Measurements from ENCODE around the gene SLC22A5.
"Not testable (repeated sequence)": the region's sequence is repeated elsewhere in the genome, so short reads cannot be mapped to it uniquely, and the experiment has no call there.

Gene SLC22A5

GRCh38 chr5:132414634-132415378 is 45.3 kb downstream of the SLC22A5 start:
- WGBS, 2 experiments (ENCODE audit: insufficient coverage in 2 of 2): 90 to 100% methylated on average over 1 to 2 of the region's 5 CpGs

GRCh38 chr5:132415516-132415915 is 46.0 kb downstream of the SLC22A5 start:
- H3K4me3 ChIP-seq (ENCODE audit: extremely low read depth, insufficient read depth, low read length, poor library complexity, severe bottlenecking); H3K27ac ChIP-seq (ENCODE audit: low read depth, low read length, severe bottlenecking); H3K36me3 ChIP-seq (ENCODE audit: control insufficient read depth, insufficient read depth, low read length); H3K4me1 ChIP-seq (ENCODE audit: control insufficient read depth, insufficient read depth, low read length, poor library complexity, severe bottlenecking); H3K9me3 ChIP-seq (ENCODE audit: control insufficient read depth, low read length): not testable (repeated sequence)
- WGBS, 2 experiments (ENCODE audit: insufficient coverage in 2 of 2): 82 to 95% methylated on average over 6 to 7 of the region's 7 CpGs

More at GRCh38 chr5:132414634-132415378, 45.3 kb downstream of the SLC22A5 start:
- Histone ChIP-seq H3K27ac (ENCODE audit: low read depth, low read length, severe bottlenecking) (no peak overlapping the region), H3K9me3 (ENCODE audit: control insufficient read depth, low read length) (no peaks in the 10 kb centered on the region), H3K4me3 (ENCODE audit: extremely low read depth, insufficient read depth, low read length, poor library complexity, severe bottlenecking) (no peak overlapping the region), H3K4me1 (ENCODE audit: control insufficient read depth, insufficient read depth, low read length, poor library complexity, severe bottlenecking) (no peaks in the 10 kb centered on the region), H3K36me3 (ENCODE audit: control insufficient read depth, insufficient read depth, low read length) (no peaks in the 10 kb centered on the region)

GRCh38 chr5:132416306-132417009 is 46.9 kb downstream of the SLC22A5 start:
- WGBS, 2 experiments (ENCODE audit: insufficient coverage in 2 of 2): 100% methylated on average over 1 to 3 of the region's 6 CpGs
- Histone ChIP-seq H3K9me3 (ENCODE audit: control insufficient read depth, low read length) (no peaks in the 10 kb centered on the region), H3K4me1 (ENCODE audit: control insufficient read depth, insufficient read depth, low read length, poor library complexity, severe bottlenecking) (no peaks in the 10 kb centered on the region), H3K4me3 (ENCODE audit: extremely low read depth, insufficient read depth, low read length, poor library complexity, severe bottlenecking) (no peak overlapping the region), H3K27ac (ENCODE audit: low read depth, low read length, severe bottlenecking) (no peak overlapping the region), H3K36me3 (ENCODE audit: control insufficient read depth, insufficient read depth, low read length) (no peaks in the 10 kb centered on the region)

- no peak overlapping the region for H3K4me3 ChIP-seq (ENCODE audit: extremely low read depth, insufficient read depth, low read length, poor library complexity, severe bottlenecking)
- no peaks in the 10 kb centered on the region for H3K9me3 ChIP-seq (ENCODE audit: control insufficient read depth, low read length)
- H3K4me1 ChIP-seq (ENCODE audit: control insufficient read depth, insufficient read depth, low read length, poor library complexity, severe bottlenecking): no peaks in the 10 kb centered on the region
- H3K27ac ChIP-seq (ENCODE audit: low read depth, low read length, severe bottlenecking): no peak overlapping the region
- WGBS, 2 experiments (ENCODE audit: insufficient coverage in 2 of 2): 93 to 97% methylated on average over 4 to 6 of the region's 6 CpGs
- no peaks in the 10 kb centered on the region for H3K36me3 ChIP-seq (ENCODE audit: control insufficient read depth, insufficient read depth, low read length)
Observed at GRCh38 chr5:132417010-132417439, 47.5 kb downstream of the SLC22A5 start.

GRCh38 chr5:132417461-132417860 is 48.0 kb downstream of the SLC22A5 start:
- Histone ChIP-seq H3K4me1 (ENCODE audit: control insufficient read depth, insufficient read depth, low read length, poor library complexity, severe bottlenecking) (no peaks in the 10 kb centered on the region), H3K9me3 (ENCODE audit: control insufficient read depth, low read length) (no peaks in the 10 kb centered on the region), H3K27ac (ENCODE audit: low read depth, low read length, severe bottlenecking) (no peak overlapping the region), H3K36me3 (ENCODE audit: control insufficient read depth, insufficient read depth, low read length) (no peaks in the 10 kb centered on the region), H3K4me3 (ENCODE audit: extremely low read depth, insufficient read depth, low read length, poor library complexity, severe bottlenecking) (no peak overlapping the region)
- 95 to 97% methylated on average over 5 to 6 of the region's 6 CpGs for WGBS, 2 experiments (ENCODE audit: insufficient coverage in 2 of 2)

- WGBS, 2 experiments (ENCODE audit: insufficient coverage in 2 of 2): 93 to 97% methylated on average over 3 of the region's 4 CpGs
- H3K4me3 ChIP-seq (ENCODE audit: extremely low read depth, insufficient read depth, low read length, poor library complexity, severe bottlenecking): no peak overlapping the region
- H3K36me3 ChIP-seq (ENCODE audit: control insufficient read depth, insufficient read depth, low read length): no peaks in the 10 kb centered on the region
- H3K27ac ChIP-seq (ENCODE audit: low read depth, low read length, severe bottlenecking): no peak overlapping the region
- no peaks in the 10 kb centered on the region for H3K9me3 ChIP-seq (ENCODE audit: control insufficient read depth, low read length)
- H3K4me1 ChIP-seq (ENCODE audit: control insufficient read depth, insufficient read depth, low read length, poor library complexity, severe bottlenecking): peaks cover 2% of the 10 kb centered on the region
Observed at GRCh38 chr5:132417889-132418485, 48.5 kb downstream of the SLC22A5 start.

- no peaks in the 10 kb centered on the region for H3K36me3 ChIP-seq (ENCODE audit: control insufficient read depth, insufficient read depth, low read length)
- WGBS, 2 experiments (ENCODE audit: insufficient coverage in 2 of 2): no CpG with 5 or more reads among the region's 2 CpGs
- no peaks in the 10 kb centered on the region for H3K9me3 ChIP-seq (ENCODE audit: control insufficient read depth, low read length)
- H3K27ac ChIP-seq (ENCODE audit: low read depth, low read length, severe bottlenecking): no peak overlapping the region
- no peak overlapping the region for H3K4me3 ChIP-seq (ENCODE audit: extremely low read depth, insufficient read depth, low read length, poor library complexity, severe bottlenecking)
- H3K4me1 ChIP-seq (ENCODE audit: control insufficient read depth, insufficient read depth, low read length, poor library complexity, severe bottlenecking): peaks cover 7% of the 10 kb centered on the region
Observed at GRCh38 chr5:132418881-132419280, 49.4 kb downstream of the SLC22A5 start.

- Histone ChIP-seq H3K4me3 (ENCODE audit: extremely low read depth, insufficient read depth, low read length, poor library complexity, severe bottlenecking) (no peak overlapping the region), H3K4me1 (ENCODE audit: control insufficient read depth, insufficient read depth, low read length, poor library complexity, severe bottlenecking) (peaks cover 7% of the 10 kb centered on the region)
Observed at GRCh38 chr5:132419502-132420468, 50.3 kb downstream of the SLC22A5 start.

GRCh38 chr5:132420706-132421272 is 51.3 kb downstream of the SLC22A5 start:
- Histone ChIP-seq H3K27ac (ENCODE audit: low read depth, low read length, severe bottlenecking) (no peak overlapping the region), H3K9me3 (ENCODE audit: control insufficient read depth, low read length) (no peaks in the 10 kb centered on the region), H3K36me3 (ENCODE audit: control insufficient read depth, insufficient read depth, low read length) (no peaks in the 10 kb centered on the region), H3K4me3 (ENCODE audit: extremely low read depth, insufficient read depth, low read length, poor library complexity, severe bottlenecking) (no peak overlapping the region), H3K4me1 (ENCODE audit: control insufficient read depth, insufficient read depth, low read length, poor library complexity, severe bottlenecking) (peaks cover 15% of the 10 kb centered on the region)
- 95 to 97% methylated on average over 4 to 5 of the region's 7 CpGs for WGBS, 2 experiments (ENCODE audit: insufficient coverage in 2 of 2)

More at GRCh38 chr5:132419502-132420468, 50.3 kb downstream of the SLC22A5 start:
- WGBS, 2 experiments (ENCODE audit: insufficient coverage in 2 of 2): 13 to 45% methylated on average over 6 to 9 of the region's 12 CpGs
- Histone ChIP-seq H3K9me3 (ENCODE audit: control insufficient read depth, low read length) (no peaks in the 10 kb centered on the region), H3K36me3 (ENCODE audit: control insufficient read depth, insufficient read depth, low read length) (no peaks in the 10 kb centered on the region), H3K27ac (ENCODE audit: low read depth, low read length, severe bottlenecking) (no peak overlapping the region)

GRCh38 chr5:132421462-132421861 is 52.0 kb downstream of the SLC22A5 start:
- H3K4me1 ChIP-seq (ENCODE audit: control insufficient read depth, insufficient read depth, low read length, poor library complexity, severe bottlenecking): peaks cover 21% of the 10 kb centered on the region
- H3K4me3 ChIP-seq (ENCODE audit: extremely low read depth, insufficient read depth, low read length, poor library complexity, severe bottlenecking): no peak overlapping the region
- no peak overlapping the region for H3K27ac ChIP-seq (ENCODE audit: low read depth, low read length, severe bottlenecking)
- WGBS, 2 experiments (ENCODE audit: insufficient coverage in 2 of 2): no CpG with 5 or more reads among the region's 3 CpGs
- H3K36me3 ChIP-seq (ENCODE audit: control insufficient read depth, insufficient read depth, low read length): no peaks in the 10 kb centered on the region
- no peaks in the 10 kb centered on the region for H3K9me3 ChIP-seq (ENCODE audit: control insufficient read depth, low read length)

All from mesodermal cell (in vitro differentiated cells).